HUDEP-2 (cell line): Measurements from ENCODE around the gene SHQ1.
A peak's percentile ranks its signal among the peaks of the same experiment; 100 is the strongest.
"Not testable (repeated sequence)": the region's sequence is repeated elsewhere in the genome, so short reads cannot be mapped to it uniquely, and the experiment has no call there.

ENCODE experiments used
- DNase-seq, 76 experiments: peaks; one replicate each; lab custom pipeline; 2025; ENCODE audit not compliant: unreplicated experiment in 76 of 76; lab: John Stamatoyannopoulos, UW

SHQ1 gene

GRCh38 chr3:72756900-72757299, 91.3 kb downstream of the SHQ1 start:
- DNase-seq, result no peak

GRCh38 chr3:72754582-72754981, 93.7 kb downstream of the SHQ1 start:
- DNase-seq, result no peak

- DNase-seq, result no peak
Measured at GRCh38 chr3:72753495-72753894, 94.8 kb downstream of the SHQ1 start.

- peak in 1 of 76 experiments; percentile 2 for DNase-seq
Measured at GRCh38 chr3:72750405-72750965, 97.8 kb downstream of the SHQ1 start.

GRCh38 chr3:72748659-72749058, 99.6 kb downstream of the SHQ1 start:
- no peak for DNase-seq

GRCh38 chr3:72746430-72747411, 101.5 kb downstream of the SHQ1 start:
- DNase-seq, result no peak

- DNase-seq, result peak in 3 of 76 experiments; percentile 1 to 23 (median 6)
Measured at GRCh38 chr3:72745146-72745999, 102.9 kb downstream of the SHQ1 start.

- DNase-seq, result peak in 42 of 76 experiments; percentile 4 to 71 (median 37)
Measured at GRCh38 chr3:72744330-72744729, 103.9 kb downstream of the SHQ1 start.

- peak in 1 of 76 experiments; percentile 5 for DNase-seq
Measured at GRCh38 chr3:72739531-72740466, 108.4 kb downstream of the SHQ1 start.

- DNase-seq, result peak in 29 of 76 experiments; percentile 3 to 49 (median 25)
Measured at GRCh38 chr3:72738752-72739530, 109.3 kb downstream of the SHQ1 start.

GRCh38 chr3:72735072-72735471, 113.2 kb downstream of the SHQ1 start:
- DNase-seq, result not testable (repeated sequence)

GRCh38 chr3:72733676-72734075, 114.6 kb downstream of the SHQ1 start:
- no peak for DNase-seq

- not testable (repeated sequence) for DNase-seq
Measured at GRCh38 chr3:72732666-72733345, 115.4 kb downstream of the SHQ1 start.

GRCh38 chr3:72728958-72729467, 119.2 kb downstream of the SHQ1 start:
- no peak for DNase-seq

GRCh38 chr3:72728329-72728889, 119.8 kb downstream of the SHQ1 start:
- DNase-seq, result no peak

- no peak for DNase-seq
Measured at GRCh38 chr3:72727726-72728125, 120.5 kb downstream of the SHQ1 start.

- DNase-seq, result no peak
Measured at GRCh38 chr3:72727172-72727571, 121.1 kb downstream of the SHQ1 start.

- no peak for DNase-seq
Measured at GRCh38 chr3:72725229-72725628, 123.0 kb downstream of the SHQ1 start.
